Esophagus muscularis mucosa (tissue), 3 donors: ENCODE measurements around the gene GRID1.

ENCODE experiments used
- CTCF ChIP-seq, 3 experiments: fragments of 200-600 bp in 2 of 3; fragments of 450-650 bp in 1 of 3; sonication (generic) in 2 of 3; IDR thresholded peaks; one replicate each; pipeline ENCODE4 v1.5.1; 2017 to 2019; ENCODE audit warnings: antibody characterized with exemption in 3 of 3, mild to moderate bottlenecking in 2 of 3, moderate library complexity in 1 of 3
- POLR2A ChIP-seq: fragments of 450-650 bp; IDR thresholded peaks from one replicate; pipeline ENCODE4 v1.6.1; 2017; ENCODE audit warnings: antibody characterized with exemption, moderate library complexity, mild to moderate bottlenecking, low read depth
- POLR2AphosphoS5 ChIP-seq, 2 donors: sonication (generic); formaldehyde crosslinking; IDR thresholded peaks; one replicate each; pipeline ENCODE4 v1.6.1; 2017; ENCODE audit warnings: antibody characterized with exemption in 2 of 2

GRCh38 chr10:86253091-86254072 lies 113.2 kb downstream of the GRID1 start:
- TF ChIP-seq CTCF (IDR thresholded peaks at IDR 0.05) (no peak), POLR2A (no peak), POLR2AphosphoS5 (IDR thresholded peaks at IDR 0.05) (no peak)
